ENCODE results near the gene TSEN34.
"Not testable (repeated sequence)": the region's sequence is repeated elsewhere in the genome, so short reads cannot be mapped to it uniquely, and the experiment has no call there.

DNA sequence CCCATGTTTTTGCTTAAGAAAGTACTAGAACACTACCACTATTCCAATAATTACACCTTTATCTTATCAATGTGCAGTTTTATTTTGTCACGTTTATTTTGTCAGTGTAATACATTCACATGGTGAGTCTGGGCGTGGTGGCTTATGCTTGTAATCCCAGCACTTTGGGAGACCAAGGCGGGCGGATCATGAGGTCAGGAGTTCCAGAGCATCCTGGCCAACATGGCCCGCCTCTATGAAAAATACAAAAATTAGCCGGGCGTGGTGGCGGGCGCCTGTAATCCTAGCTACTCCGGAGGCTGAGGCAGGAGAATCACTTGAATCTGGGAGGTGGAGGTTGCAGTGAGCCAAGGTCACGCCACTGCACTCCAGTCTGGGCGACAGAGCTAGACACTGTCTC lies 3.4 kb downstream of the TSEN34 start:
- TF ChIP-seq, protein P1, sequence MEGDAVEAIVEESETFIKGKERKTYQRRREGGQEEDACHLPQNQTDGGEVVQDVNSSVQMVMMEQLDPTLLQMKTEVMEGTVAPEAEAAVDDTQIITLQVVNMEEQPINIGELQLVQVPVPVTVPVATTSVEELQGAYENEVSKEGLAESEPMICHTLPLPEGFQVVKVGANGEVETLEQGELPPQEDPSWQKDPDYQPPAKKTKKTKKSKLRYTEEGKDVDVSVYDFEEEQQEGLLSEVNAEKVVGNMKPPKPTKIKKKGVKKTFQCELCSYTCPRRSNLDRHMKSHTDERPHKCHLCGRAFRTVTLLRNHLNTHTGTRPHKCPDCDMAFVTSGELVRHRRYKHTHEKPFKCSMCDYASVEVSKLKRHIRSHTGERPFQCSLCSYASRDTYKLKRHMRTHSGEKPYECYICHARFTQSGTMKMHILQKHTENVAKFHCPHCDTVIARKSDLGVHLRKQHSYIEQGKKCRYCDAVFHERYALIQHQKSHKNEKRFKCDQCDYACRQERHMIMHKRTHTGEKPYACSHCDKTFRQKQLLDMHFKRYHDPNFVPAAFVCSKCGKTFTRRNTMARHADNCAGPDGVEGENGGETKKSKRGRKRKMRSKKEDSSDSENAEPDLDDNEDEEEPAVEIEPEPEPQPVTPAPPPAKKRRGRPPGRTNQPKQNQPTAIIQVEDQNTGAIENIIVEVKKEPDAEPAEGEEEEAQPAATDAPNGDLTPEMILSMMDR (IDR thresholded peaks at IDR 0.05), result not testable (repeated sequence)
- TF ChIP-seq POLR2A (IDR thresholded peaks at IDR 0.05), result not testable (repeated sequence)

Measured in adrenal gland (tissue), 5 donors.